Liver (tissue), 9 donors: ENCODE results near the gene ANK3. TPM values are rescaled to one million over a fixed set of nuclear protein-coding genes. Genes with fewer than 3 reads are reported as not detected.
A peak's percentile ranks its signal among the peaks of the same experiment; 100 is the strongest.

Experiments
- DNase-seq: peaks from one replicate; pipeline ENCODE4 v3.0.0-alpha.2; 2017; ENCODE audit warnings: low spot score
- H3K27ac ChIP-seq, 2 donors: one replicate each; pipeline ENCODE4 v1.7.0; 2013; ENCODE audit warnings: inconsistent platforms in 2 of 2, low read length in 2 of 2, control low read depth in 1 of 2, low read depth in 1 of 2, mild to moderate bottlenecking in 1 of 2
- H3K27me3 ChIP-seq, 4 donors: one replicate each; pipeline versions ENCODE4 v1.6.1 to v1.7.0; 2013; ENCODE audit warnings: low read length in 3 of 4, inconsistent platforms in 1 of 4, mild to moderate bottlenecking in 1 of 4, moderate library complexity in 1 of 4; ENCODE audit not compliant: control insufficient read depth in 4 of 4, insufficient read depth in 4 of 4
- H3K36me3 ChIP-seq, 4 donors: one replicate each; pipeline versions ENCODE4 v1.6.1 to v1.7.0; 2013; ENCODE audit warnings: low read length in 3 of 4, mild to moderate bottlenecking in 3 of 4, low read depth in 1 of 4, moderate library complexity in 1 of 4; ENCODE audit not compliant: control insufficient read depth in 4 of 4, insufficient read depth in 3 of 4
- H3K4me1 ChIP-seq, 4 donors: one replicate each; pipeline versions ENCODE4 v1.6.1 to v1.7.0; 2013; ENCODE audit warnings: low read length in 3 of 4, mild to moderate bottlenecking in 3 of 4, moderate library complexity in 1 of 4; ENCODE audit not compliant: control insufficient read depth in 4 of 4, insufficient read depth in 4 of 4
- H3K4me3 ChIP-seq, 3 donors: one replicate each; pipeline versions ENCODE4 v1.6.1 to v1.7.0; 2013; ENCODE audit warnings: low read length in 3 of 3, control low read depth in 1 of 3, low read depth in 1 of 3, mild to moderate bottlenecking in 1 of 3
- H3K9ac ChIP-seq, 2 donors: one replicate each; pipeline ENCODE4 v1.7.0; 2013; ENCODE audit warnings: low read length in 2 of 2, mild to moderate bottlenecking in 2 of 2, moderate library complexity in 2 of 2, control low read depth in 1 of 2, low read depth in 1 of 2
- H3K9me3 ChIP-seq, 4 donors: one replicate each; pipeline versions ENCODE4 v1.6.1 to v1.7.0; 2013; ENCODE audit warnings: low read length in 3 of 4; ENCODE audit not compliant: control insufficient read depth in 4 of 4
- HNF4A ChIP-seq, 2 donors: conservative IDR thresholded peaks; 2 replicates each; pipeline ENCODE4 v1.6.1; 2016; ENCODE audit warnings: antibody characterized with exemption in 2 of 2, mild to moderate bottlenecking in 2 of 2
- REST ChIP-seq: IDR thresholded peaks from 2 replicates; pipeline ENCODE4 v1.6.1; 2016; ENCODE audit warnings: antibody characterized with exemption, mild to moderate bottlenecking
- YY1 ChIP-seq: IDR thresholded peaks from 2 replicates; pipeline ENCODE4 v1.6.1; 2016; ENCODE audit warnings: antibody characterized with exemption, mild to moderate bottlenecking
- WGBS: extraction: QIAGEN DNeasy Blood & Tissue Kit; methylation state at CpG from one replicate; pipeline ENCODE4 v1.1.7; 2013; 5-methylcytosine and 5-hydroxymethylcytosine counted together
- polyA plus RNA-seq, 2 donors: library from polyadenylated mRNA; stranded (reverse) in 1 of 2; unstranded in 1 of 2; fragments of 200-250 nt in 1 of 2; fragments of >200 nt in 1 of 2; fragmentation: Nextera tagmentation in 1 of 2; extraction: Ambion mirVana in 1 of 2; gene quantifications; one replicate each; pipeline versions ENCODE4 v1.2.1 to v1.2.3, GENCODE V29; 2013 to 2015
- total RNA-seq, 2 donors: library from RNA; depleted of rRNA; stranded (reverse); fragments of >200 nt; gene quantifications; one replicate each; pipeline ENCODE4 v1.2.3, GENCODE V29; 2014
- donor health status: healthy.
- donor health status: healthy.
- donor health status: healthy.
- donor health status: healthy.
- donor health status: healthy.

ANK3 gene
- total and polyA plus RNA-seq, 4 donors, result 5.7 to 30.0 (median 9.7) TPM

DNA sequence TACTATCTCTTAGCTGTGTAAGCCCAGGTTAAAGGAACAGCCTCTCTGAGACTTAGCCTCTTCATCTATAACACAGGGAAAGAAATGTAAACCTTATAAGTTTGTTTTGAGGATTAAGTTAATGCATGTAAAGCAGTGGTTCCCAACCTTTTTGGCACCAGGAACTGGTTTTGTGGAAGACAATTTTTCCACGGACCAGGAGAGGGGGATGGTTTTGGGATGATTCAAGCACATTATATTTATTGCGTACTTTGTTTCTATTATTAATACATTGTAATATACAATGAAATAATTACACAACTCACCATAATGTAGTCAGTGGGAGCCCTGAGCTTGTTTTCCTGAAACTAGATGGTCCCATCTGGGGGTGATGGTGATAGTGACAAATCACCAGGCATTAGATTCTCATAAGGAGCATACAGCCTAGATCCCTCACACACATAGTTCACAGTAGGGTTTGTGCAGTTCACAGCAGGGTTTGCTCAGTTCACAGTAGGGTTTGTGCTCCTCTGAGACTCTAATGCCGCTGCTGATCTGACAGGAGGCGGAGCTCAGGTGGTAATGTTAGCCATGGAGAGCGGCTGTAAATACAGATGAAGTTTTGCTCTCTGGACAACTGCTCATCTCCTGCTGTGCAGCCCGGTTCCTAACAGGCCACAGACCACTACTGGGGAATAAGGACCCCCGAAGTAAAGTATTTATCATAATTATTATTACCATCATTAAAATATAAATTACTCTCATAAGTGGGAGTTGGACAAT, 41.3 kb upstream of the ANK3 start:
- Histone ChIP-seq H3K4me1 (peaks cover 0 to 20% (median 7%) of the 10 kb centered on the region in 4 donors), H3K9ac (no peak overlapping the region), H3K27me3 (no peaks in the 10 kb centered on the region), H3K27ac (no peak overlapping the region), H3K36me3 (no peaks in the 10 kb centered on the region), H3K9me3 (no peaks in the 10 kb centered on the region), H3K4me3 (no peak overlapping the region)
- whole genome bisulfite sequencing, result 94% methylated on average over 7 of the region's 7 CpGs
- no peak for DNase-seq
- TF ChIP-seq REST, result no peak

DNA sequence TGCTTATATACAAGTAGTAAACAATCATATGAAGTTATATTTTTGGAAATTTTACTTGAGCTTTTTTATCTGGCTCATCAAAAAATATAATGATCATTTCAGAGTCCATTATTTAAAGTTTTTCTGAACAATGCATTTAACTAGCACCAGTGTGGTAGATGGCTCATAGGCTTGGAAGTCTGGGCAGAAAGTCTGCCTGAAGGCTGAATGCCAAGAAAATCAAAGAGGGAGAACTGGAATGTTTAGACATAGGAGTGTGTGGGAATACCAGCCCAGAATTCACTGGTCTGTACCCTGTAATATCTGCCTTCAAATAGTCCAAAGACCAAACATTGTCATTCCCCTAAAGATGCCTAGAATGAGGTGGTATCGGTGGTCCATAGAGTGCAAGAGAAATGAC, 40.3 kb upstream of the ANK3 start:
- H3K9me3 ChIP-seq, result no peaks in the 10 kb centered on the region
- no peak for DNase-seq
- TF ChIP-seq YY1 (no peak), HNF4A (conservative IDR thresholded peaks at IDR 0.05) (no peak)
- no peaks in the 10 kb centered on the region for H3K36me3 ChIP-seq
- no peak overlapping the region for H3K27ac ChIP-seq
- H3K4me3 ChIP-seq, result no peak overlapping the region
- no peak overlapping the region for H3K9ac ChIP-seq
- peaks cover 0 to 24% (median 7%) of the 10 kb centered on the region in 4 donors for H3K4me1 ChIP-seq
- 97% methylated on average over 1 of the region's 1 CpG for WGBS
- H3K27me3 ChIP-seq, result no peaks in the 10 kb centered on the region

- Histone ChIP-seq H3K4me1 (peaks cover 0 to 24% (median 7%) of the 10 kb centered on the region in 4 donors), H3K4me3 (no peak overlapping the region), H3K36me3 (no peaks in the 10 kb centered on the region), H3K9me3 (no peaks in the 10 kb centered on the region), H3K27ac (peak overlapping the region in 1 of 2 donors; percentile 25), H3K9ac (peak overlapping the region in 1 of 2 donors; percentile 41), H3K27me3 (no peaks in the 10 kb centered on the region)
- no peak for DNase-seq
- TF ChIP-seq HNF4A (conservative IDR thresholded peaks at IDR 0.05) (no peak), REST (peak; percentile 85)
- WGBS, result 53% methylated on average over 2 of the region's 2 CpGs
Measured at GRCh38 chr10:60429084-60429849, 39.6 kb upstream of the ANK3 start.
